Panc1 (cell line): Measurements from ENCODE around the gene GFER. TPM values are rescaled to one million over a fixed set of nuclear protein-coding genes. Genes with fewer than 3 reads are reported as not detected.

Experiments
- ATAC-seq: fragments of 200-7000 bp; cut with Tn5 transposase; 2 replicates; pipeline ENCODE4 v1.9.1; 2020; ENCODE audit warnings: mild to moderate bottlenecking, moderate library complexity
- BruUV-seq: library from RNA; stranded (reverse); fragments of 400-500 nt; replicated peaks from 2 replicates; lab custom pipeline; 2021; lab: Mats Ljungman, UMichigan
- CTCF ChIA-PET: fragments of 300-600 bp; sonication (Branson Sonifier 250); formaldehyde crosslinking; loops from one replicate; lab custom pipeline; 2022; ENCODE audit warnings: antibody characterized with exemption; lab: Charles Lee
- POLR2A ChIA-PET: fragments of 300-600 bp; sonication (Branson Sonifier 250); formaldehyde crosslinking; loops from one replicate; lab custom pipeline; 2022; ENCODE audit warnings: antibody characterized with exemption; lab: Charles Lee
- DNase-seq: peaks from one replicate; pipeline ENCODE4 v3.0.0-alpha.2; 2010; ENCODE audit warnings: low read depth, low spot score
- H3K27ac ChIP-seq: 2 replicates; pipeline ENCODE4 v1.5.1; 2011; ENCODE audit warnings: mild to moderate bottlenecking, low read length, inconsistent platforms
- H3K27me3 ChIP-seq: fragments of 200-500 bp; sonication (Bioruptor generic); 2 replicates; pipeline ENCODE4 v1.6.0; 2014; ENCODE audit warnings: low read length, inconsistent platforms; ENCODE audit not compliant: control insufficient read depth, insufficient read depth
- H3K36me3 ChIP-seq: fragments of 200-500 bp; sonication (Bioruptor generic); 2 replicates; pipeline ENCODE4 v1.5.1; 2014; ENCODE audit warnings: inconsistent platforms, mild to moderate bottlenecking, low read length, moderate library complexity; ENCODE audit not compliant: control insufficient read depth, insufficient read depth
- H3K4me1 ChIP-seq: 2 replicates; pipeline ENCODE4 v1.5.1; 2011; ENCODE audit warnings: inconsistent platforms, mild to moderate bottlenecking, low read length, moderate library complexity; ENCODE audit not compliant: control insufficient read depth, insufficient read depth
- H3K4me3 ChIP-seq, 2 experiments: 2 replicates each; pipeline ENCODE4 v1.5.1; 2011 to 2012; ENCODE audit warnings: low read depth in 2 of 2, low read length in 2 of 2, mild to moderate bottlenecking in 2 of 2, inconsistent platforms in 1 of 2, moderate library complexity in 1 of 2
- H3K9me3 ChIP-seq: fragments of 200-500 bp; sonication (Bioruptor generic); 2 replicates; pipeline ENCODE4 v1.5.1; 2014; ENCODE audit warnings: low read depth, mild to moderate bottlenecking, inconsistent platforms, low read length, moderate library complexity; ENCODE audit not compliant: control insufficient read depth, insufficient read depth
- POLR2AphosphoS5 ChIP-seq: IDR thresholded peaks from 2 replicates; pipeline ENCODE4 v1.6.1; 2012; ENCODE audit warnings: mild to moderate bottlenecking, low read depth, low read length, moderate library complexity
- SIN3A ChIP-seq: IDR thresholded peaks from 2 replicates; pipeline ENCODE4 v1.6.1; 2012; ENCODE audit warnings: low read depth, mild to moderate bottlenecking, low read length, moderate library complexity, borderline replicate concordance; ENCODE audit not compliant: insufficient read depth
- TCF7L2 ChIP-seq: IDR thresholded peaks from 2 replicates; pipeline ENCODE4 v1.6.1; 2011; ENCODE audit warnings: mild to moderate bottlenecking, low read depth, low read length, inconsistent platforms
- in situ Hi-C: cut with HindIII; loops from 2 replicates; pipeline ENCODE4 v1.10.0; 2016; ENCODE audit warnings: low sequenced_read_pairs, low pct_unique_long_range_greater_than_20kb
- intact Hi-C: fragments of 100-400 bp; cut with micrococcal nuclease; formaldehyde crosslinking; loops from one replicate; pipeline ENCODE4 v1.10.0; 2022; ENCODE audit not compliant: unreplicated experiment
- total RNA-seq: library from RNA; stranded (reverse); gene quantifications from one replicate; pipeline ENCODE4 v1.2.1, GENCODE V29; 2021; ENCODE audit not compliant: unreplicated experiment
- TF ChIP-seq, protein P1 (sequence below), 2 experiments: IDR thresholded peaks; 2 replicates each; pipeline ENCODE4 v1.6.1; 2011 to 2012; ENCODE audit warnings: low read depth in 2 of 2, control low read depth in 1 of 2, low read length in 1 of 2, mild to moderate bottlenecking in 1 of 2, moderate library complexity in 1 of 2; ENCODE audit not compliant: insufficient read depth in 1 of 2
- TF ChIP-seq, protein P2 (sequence below): fragments of 450-650 bp; IDR thresholded peaks from 2 replicates; pipeline ENCODE4 v1.5.1; 2017; ENCODE audit warnings: mild to moderate bottlenecking

GFER gene
- total RNA-seq, 1 experiment from 2014 or later = 49.2 TPM

DNA sequence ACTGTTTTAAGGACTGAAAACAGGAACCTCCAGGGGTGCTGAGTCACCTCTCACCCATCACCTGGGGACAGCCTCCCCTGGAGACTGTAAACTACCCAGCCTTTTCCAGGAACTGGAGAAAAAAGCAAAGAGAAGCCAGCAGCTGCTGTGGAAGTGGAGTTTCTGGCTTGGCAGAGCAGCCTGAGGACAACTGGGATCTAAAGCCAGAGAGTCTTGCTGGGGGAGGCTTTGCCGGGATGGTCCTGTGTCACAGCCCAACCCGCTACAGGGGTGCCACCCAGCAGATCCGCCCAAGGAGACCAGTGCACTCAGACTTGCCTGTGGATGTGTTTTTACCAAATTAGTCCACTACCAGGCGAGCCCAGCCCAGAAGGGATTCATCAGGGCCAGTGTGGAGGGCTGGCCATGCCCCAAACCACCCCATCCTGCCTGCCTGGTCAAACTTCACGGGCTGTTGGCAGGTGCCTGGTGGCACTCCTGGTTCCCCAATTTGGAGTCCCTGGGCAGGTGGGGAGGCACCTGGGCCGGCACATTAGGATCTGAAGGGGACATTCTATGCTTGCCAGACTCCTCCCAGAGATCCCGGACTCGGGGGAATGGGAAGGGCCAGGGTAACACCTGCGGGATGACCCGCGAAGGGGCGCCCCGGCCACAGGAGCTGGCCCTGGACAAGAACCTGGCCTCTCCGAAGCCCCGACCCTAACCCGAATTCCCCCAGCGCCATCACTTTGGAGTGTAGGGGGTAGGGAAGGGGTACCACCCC lies 41.8 kb upstream of the GFER start:
- BruUV-seq = TSS peak; percentile 86
- Histone ChIP-seq H3K4me3 (peak overlapping the region; percentile 60 to 78), H3K36me3 (no peaks in the 10 kb centered on the region; the same call in 1 of the 2 replicates), H3K27me3 (no peaks in the 10 kb centered on the region), H3K9me3 (no peaks in the 10 kb centered on the region), H3K27ac (peak overlapping the region; percentile 70), H3K4me1 (peaks cover 11% of the 10 kb centered on the region)
- no peak for DNase-seq
- POLR2A ChIA-PET = no interaction called here
- CTCF ChIA-PET = interaction anchor here (0.6 kb wide), 1 partner anchor 600 kb away, joined by 8 read pairs; no protein-coding TSS in a partner anchor
- ATAC-seq = no peak
- TF ChIP-seq POLR2AphosphoS5 = no peak
- TF ChIP-seq, protein P1, sequence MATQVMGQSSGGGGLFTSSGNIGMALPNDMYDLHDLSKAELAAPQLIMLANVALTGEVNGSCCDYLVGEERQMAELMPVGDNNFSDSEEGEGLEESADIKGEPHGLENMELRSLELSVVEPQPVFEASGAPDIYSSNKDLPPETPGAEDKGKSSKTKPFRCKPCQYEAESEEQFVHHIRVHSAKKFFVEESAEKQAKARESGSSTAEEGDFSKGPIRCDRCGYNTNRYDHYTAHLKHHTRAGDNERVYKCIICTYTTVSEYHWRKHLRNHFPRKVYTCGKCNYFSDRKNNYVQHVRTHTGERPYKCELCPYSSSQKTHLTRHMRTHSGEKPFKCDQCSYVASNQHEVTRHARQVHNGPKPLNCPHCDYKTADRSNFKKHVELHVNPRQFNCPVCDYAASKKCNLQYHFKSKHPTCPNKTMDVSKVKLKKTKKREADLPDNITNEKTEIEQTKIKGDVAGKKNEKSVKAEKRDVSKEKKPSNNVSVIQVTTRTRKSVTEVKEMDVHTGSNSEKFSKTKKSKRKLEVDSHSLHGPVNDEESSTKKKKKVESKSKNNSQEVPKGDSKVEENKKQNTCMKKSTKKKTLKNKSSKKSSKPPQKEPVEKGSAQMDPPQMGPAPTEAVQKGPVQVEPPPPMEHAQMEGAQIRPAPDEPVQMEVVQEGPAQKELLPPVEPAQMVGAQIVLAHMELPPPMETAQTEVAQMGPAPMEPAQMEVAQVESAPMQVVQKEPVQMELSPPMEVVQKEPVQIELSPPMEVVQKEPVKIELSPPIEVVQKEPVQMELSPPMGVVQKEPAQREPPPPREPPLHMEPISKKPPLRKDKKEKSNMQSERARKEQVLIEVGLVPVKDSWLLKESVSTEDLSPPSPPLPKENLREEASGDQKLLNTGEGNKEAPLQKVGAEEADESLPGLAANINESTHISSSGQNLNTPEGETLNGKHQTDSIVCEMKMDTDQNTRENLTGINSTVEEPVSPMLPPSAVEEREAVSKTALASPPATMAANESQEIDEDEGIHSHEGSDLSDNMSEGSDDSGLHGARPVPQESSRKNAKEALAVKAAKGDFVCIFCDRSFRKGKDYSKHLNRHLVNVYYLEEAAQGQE (IDR thresholded peaks at IDR 0.05; ENCODE audit: insufficient read depth in 1 of 2, low read depth in 2 of 2, low read length in 1 of 2) = no peak
- TF ChIP-seq SIN3A = no peak
- TF ChIP-seq, protein P2, sequence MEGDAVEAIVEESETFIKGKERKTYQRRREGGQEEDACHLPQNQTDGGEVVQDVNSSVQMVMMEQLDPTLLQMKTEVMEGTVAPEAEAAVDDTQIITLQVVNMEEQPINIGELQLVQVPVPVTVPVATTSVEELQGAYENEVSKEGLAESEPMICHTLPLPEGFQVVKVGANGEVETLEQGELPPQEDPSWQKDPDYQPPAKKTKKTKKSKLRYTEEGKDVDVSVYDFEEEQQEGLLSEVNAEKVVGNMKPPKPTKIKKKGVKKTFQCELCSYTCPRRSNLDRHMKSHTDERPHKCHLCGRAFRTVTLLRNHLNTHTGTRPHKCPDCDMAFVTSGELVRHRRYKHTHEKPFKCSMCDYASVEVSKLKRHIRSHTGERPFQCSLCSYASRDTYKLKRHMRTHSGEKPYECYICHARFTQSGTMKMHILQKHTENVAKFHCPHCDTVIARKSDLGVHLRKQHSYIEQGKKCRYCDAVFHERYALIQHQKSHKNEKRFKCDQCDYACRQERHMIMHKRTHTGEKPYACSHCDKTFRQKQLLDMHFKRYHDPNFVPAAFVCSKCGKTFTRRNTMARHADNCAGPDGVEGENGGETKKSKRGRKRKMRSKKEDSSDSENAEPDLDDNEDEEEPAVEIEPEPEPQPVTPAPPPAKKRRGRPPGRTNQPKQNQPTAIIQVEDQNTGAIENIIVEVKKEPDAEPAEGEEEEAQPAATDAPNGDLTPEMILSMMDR = no peak
- no peak for TF ChIP-seq TCF7L2
- in situ Hi-C loops (no loop called here), intact Hi-C loops (no loop called here)

DNA sequence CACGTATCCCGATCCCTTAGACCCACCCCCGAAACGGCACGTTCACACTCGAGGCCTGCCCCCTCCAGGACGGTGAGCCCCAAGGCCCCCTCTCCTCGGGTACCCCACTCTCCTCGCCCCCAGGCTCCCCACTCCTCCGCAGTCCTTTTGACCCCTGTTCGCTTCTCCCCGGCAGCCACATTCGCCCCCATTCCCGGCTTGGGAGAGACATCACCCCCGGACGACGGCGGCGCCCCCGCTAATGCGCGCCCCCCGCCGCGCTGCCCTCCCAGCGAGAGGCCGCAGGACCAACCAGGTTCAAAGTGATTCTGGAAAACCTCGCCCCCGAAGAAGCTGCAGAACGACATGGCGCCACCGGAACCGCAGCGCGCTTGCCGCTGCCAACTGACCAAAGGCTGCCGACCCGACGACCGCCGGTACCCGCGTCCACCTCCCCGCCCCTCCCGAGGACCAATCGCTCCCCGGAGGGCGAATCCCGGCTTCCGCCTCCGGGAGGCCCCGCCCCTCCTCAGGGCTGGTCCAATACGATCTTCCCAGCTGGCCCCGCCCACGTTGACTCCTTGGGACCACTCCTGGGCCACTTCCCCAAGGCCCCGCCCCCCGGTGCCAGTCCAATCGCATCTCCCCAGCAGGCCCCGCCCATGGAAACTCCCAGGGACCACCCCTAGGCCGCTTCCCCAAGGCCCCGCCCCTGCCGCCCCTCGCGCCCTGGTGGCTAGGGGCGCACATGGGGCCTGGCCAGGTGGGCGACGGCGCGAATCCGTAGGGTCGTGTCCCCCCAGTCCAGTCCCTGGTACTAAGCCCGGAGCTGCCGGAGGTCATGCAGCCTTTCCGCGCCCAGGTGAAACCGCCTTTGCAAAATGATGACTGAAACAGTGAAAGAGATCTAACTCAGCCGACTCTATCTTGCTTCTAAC lies 40.9 kb upstream of the GFER start, which contains the start of gene MSRB1:
TSS of gene MSRB1 (minus strand) at position 390 of the 917 bp plus-strand sequence. CDS start at position 347, 43 bp downstream.
- ChIA-PET CTCF (interaction anchor here (0.5 kb wide), 1 partner anchor 22 kb away, joined by 6 read pairs; the partner anchor contains the start of gene RPS2), POLR2A (interaction anchor here (0.6 kb wide), 1 partner anchor 332 kb away, joined by 5 read pairs; no protein-coding TSS in a partner anchor)
- peak; percentile 96 for ATAC-seq
- TF ChIP-seq POLR2AphosphoS5 (peak; percentile 70; the same call in 1 of the 2 replicates), SIN3A (0 out of 2 replicates have a peak, but pooled peaks have one; percentile 43), TCF7L2 (peak; percentile 82)
- TF ChIP-seq, protein P1 (IDR thresholded peaks at IDR 0.05; ENCODE audit: insufficient read depth in 1 of 2, low read depth in 2 of 2, low read length in 1 of 2) = no peak
- in situ Hi-C loops = no loop called here
- Histone ChIP-seq H3K9me3 (no peaks in the 10 kb centered on the region), H3K4me3 (peak within 1 kb of the TSS; percentile 60 to 78), H3K4me1 (peaks cover 11% of the 10 kb centered on the region), H3K36me3 (no peaks in the 10 kb centered on the region; the same call in 1 of the 2 replicates), H3K27me3 (no peaks in the 10 kb centered on the region), H3K27ac (peak within 1 kb of the TSS; percentile 82)
- no TSS peak for BruUV-seq
- no peak for DNase-seq
- intact Hi-C loops = no loop called here
